Endodermal cell (in vitro differentiated cells): Measurements from ENCODE around the gene MMP11. TPM values are rescaled to one million over a fixed set of nuclear protein-coding genes. Genes with fewer than 3 reads are reported as not detected.

Experiments
- DNase-seq: peaks from one replicate; pipeline ENCODE4 v3.0.0-alpha.2; 2017
- H3K27ac ChIP-seq: 2 replicates; pipeline ENCODE4 v1.5.1; 2013; ENCODE audit warnings: mild to moderate bottlenecking, low read depth, low read length, moderate library complexity
- H3K27me3 ChIP-seq: 2 replicates; pipeline ENCODE4 v1.6.1; 2013; ENCODE audit warnings: mild to moderate bottlenecking, low read length, moderate library complexity; ENCODE audit not compliant: insufficient read depth, control insufficient read depth, poor library complexity, severe bottlenecking
- H3K36me3 ChIP-seq: 2 replicates; pipeline ENCODE4 v1.7.0; 2013; ENCODE audit warnings: mild to moderate bottlenecking, low read length, moderate library complexity; ENCODE audit not compliant: control insufficient read depth, insufficient read depth
- H3K4me1 ChIP-seq: one replicate; pipeline ENCODE4 v1.7.0; 2013; ENCODE audit warnings: low read length; ENCODE audit not compliant: control insufficient read depth, insufficient read depth
- H3K4me3 ChIP-seq: 2 replicates; pipeline ENCODE4 v1.5.1; 2013; ENCODE audit warnings: mild to moderate bottlenecking, low read length, moderate library complexity
- H3K9ac ChIP-seq: 2 replicates; pipeline ENCODE4 v1.6.1; 2013; ENCODE audit warnings: mild to moderate bottlenecking, low read length, moderate library complexity; ENCODE audit not compliant: poor library complexity, severe bottlenecking; ENCODE audit errors: extremely low read depth
- H3K9me3 ChIP-seq: 2 replicates; pipeline ENCODE4 v1.6.1; 2013; ENCODE audit warnings: mild to moderate bottlenecking, low read length, moderate library complexity; ENCODE audit not compliant: control insufficient read depth
- H3K27ac Mint-ChIP-seq: 2 replicates; pipeline ENCODE4 v1.8.0; 2020; ENCODE audit warnings: mixed read lengths
- H3K27me3 Mint-ChIP-seq: 2 replicates; pipeline ENCODE4 v1.8.0; 2021; ENCODE audit warnings: mild to moderate bottlenecking, mixed read lengths; ENCODE audit not compliant: insufficient read depth
- H3K36me3 Mint-ChIP-seq: 2 replicates; pipeline ENCODE4 v1.8.0; 2020; ENCODE audit warnings: low read depth, mixed read lengths
- H3K4me1 Mint-ChIP-seq: 2 replicates; pipeline ENCODE4 v1.8.0; 2020; ENCODE audit warnings: mixed read lengths
- H3K4me3 Mint-ChIP-seq: 2 replicates; pipeline ENCODE4 v1.8.0; 2020; ENCODE audit warnings: mild to moderate bottlenecking, moderate library complexity, mixed read lengths
- H3K9me3 Mint-ChIP-seq: 2 replicates; pipeline ENCODE4 v1.8.0; 2020; ENCODE audit warnings: mild to moderate bottlenecking, mixed read lengths
- CTCF ChIP-seq: fragments of 200-600 bp; sonication (generic); conservative IDR thresholded peaks from 2 replicates; pipeline ENCODE4 v1.5.0; 2021; ENCODE audit warnings: antibody characterized with exemption, mild to moderate bottlenecking
- WGBS, 2 experiments: methylation state at CpG; one replicate each; pipeline versions ENCODE4 v1.1.5 to v1.1.7; 2013; ENCODE audit warnings: missing lambda C conversion rate in 2 of 2, mixed read lengths in 1 of 2; ENCODE audit not compliant: insufficient coverage in 1 of 2, insufficient read length in 1 of 2; 5-methylcytosine and 5-hydroxymethylcytosine counted together
- total RNA-seq, 2 donors: library from RNA; stranded (reverse); fragmentation: NEBNext Ultra II Directional in 1 of 2; extraction: Animal tissue kit (Norgen Biotek cat#: 25700) in 1 of 2; gene quantifications; 2 replicates in 1 of 2; 3 replicates in 1 of 2; pipeline ENCODE4 v1.2.1, GENCODE V29; 2021

The MMP11 gene
- total RNA-seq, 2 donors from 2014 or later: 9.7 to 14.3 TPM

DNA sequence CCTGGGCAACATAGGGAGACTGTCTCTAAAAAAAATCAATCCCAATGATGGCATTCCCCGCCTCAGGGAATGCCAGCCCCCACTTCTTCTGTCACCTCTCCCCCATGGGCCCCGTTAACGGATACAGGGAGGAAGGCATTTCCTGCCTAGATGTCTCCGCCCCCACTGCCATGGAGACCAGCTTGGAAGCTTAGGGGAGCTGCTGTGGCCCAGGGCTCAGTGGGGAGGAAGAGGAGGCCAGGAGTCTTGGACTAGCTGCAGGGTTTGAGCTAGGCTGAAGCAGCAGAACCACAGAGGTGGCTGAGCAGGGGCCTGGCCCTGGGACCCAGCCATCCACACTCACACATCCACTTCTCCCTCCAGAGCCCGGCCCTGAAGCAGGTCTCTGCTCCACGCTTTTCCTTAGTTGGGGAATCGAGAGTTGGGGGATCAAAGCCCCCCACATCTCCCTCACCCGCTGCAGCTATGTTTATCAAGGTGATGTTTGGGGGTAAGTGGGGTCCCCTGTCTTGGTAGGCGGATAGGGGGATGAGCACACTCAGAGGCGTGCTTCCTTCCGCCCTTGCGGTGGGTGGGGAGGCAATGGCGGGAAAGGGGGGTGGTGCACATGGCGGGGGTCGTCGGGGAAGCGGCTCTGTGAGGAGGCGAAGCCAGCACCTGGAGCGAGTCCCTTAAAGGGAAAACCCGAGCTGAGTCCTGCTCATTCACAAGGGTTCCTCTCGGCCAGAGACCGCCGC is 9.6 kb upstream of the MMP11 start, which contains the start of gene C22orf15:
TSS of gene C22orf15 (plus strand) at position 149 of the 737 bp plus-strand sequence. CDS start at position 466, 317 bp downstream.
- no peak within 1 kb of the TSS for H3K27ac Mint-ChIP-seq
- DNase-seq: peak; percentile 81
- H3K4me1 ChIP-seq: no peaks in the 10 kb centered on the region
- peaks cover 12% of the 10 kb centered on the region for H3K27me3 Mint-ChIP-seq
- 82 to 86% methylated on average over 15 to 17 of the region's 23 CpGs for WGBS, 2 experiments
- H3K27ac ChIP-seq: peak within 1 kb of the TSS; percentile 18
- H3K36me3 ChIP-seq: peaks cover 4% of the 10 kb centered on the region
- H3K36me3 Mint-ChIP-seq: no peaks in the 10 kb centered on the region
- peaks cover 11% of the 10 kb centered on the region for H3K4me1 Mint-ChIP-seq
- no peaks in the 10 kb centered on the region for H3K27me3 ChIP-seq
- no peak for TF ChIP-seq CTCF
- H3K4me3 Mint-ChIP-seq: peak within 1 kb of the TSS; percentile 38
- H3K4me3 ChIP-seq: no peak within 1 kb of the TSS
- no peaks in the 10 kb centered on the region for H3K9me3 Mint-ChIP-seq
- no peaks in the 10 kb centered on the region for H3K9me3 ChIP-seq
- no peak within 1 kb of the TSS for H3K9ac ChIP-seq

DNA sequence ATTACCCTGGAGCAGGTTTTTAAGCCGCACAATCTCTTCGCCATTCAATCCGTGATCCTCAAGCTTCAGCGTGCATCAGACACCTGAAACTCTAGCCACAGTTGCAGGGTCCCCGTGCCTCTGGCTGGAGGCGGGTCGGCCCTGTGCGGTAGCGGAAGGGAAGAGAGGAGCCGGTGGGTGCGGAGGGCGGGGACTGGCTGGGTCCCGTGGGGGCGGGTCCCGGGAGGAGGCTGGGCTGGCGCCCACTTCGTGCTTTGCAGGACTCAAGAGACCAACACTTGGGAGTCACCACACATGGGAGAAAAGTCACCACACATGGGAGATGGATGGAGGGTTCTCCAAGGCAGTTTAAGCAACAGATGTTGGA is 9.1 kb upstream of the MMP11 start:
- H3K9me3 ChIP-seq: no peaks in the 10 kb centered on the region
- H3K27ac ChIP-seq: no peak overlapping the region
- no peak for TF ChIP-seq CTCF
- Mint-ChIP-seq H3K9me3 (no peaks in the 10 kb centered on the region), H3K4me3 (peak overlapping the region; percentile 38), H3K36me3 (no peaks in the 10 kb centered on the region), H3K4me1 (peaks cover 11% of the 10 kb centered on the region), H3K27ac (no peak overlapping the region), H3K27me3 (peaks cover 12% of the 10 kb centered on the region)
- no peaks in the 10 kb centered on the region for H3K4me1 ChIP-seq
- peaks cover 4% of the 10 kb centered on the region for H3K36me3 ChIP-seq
- H3K27me3 ChIP-seq: no peaks in the 10 kb centered on the region
- WGBS, 2 experiments: 59 to 66% methylated on average over 9 to 17 of the region's 17 CpGs
- H3K4me3 ChIP-seq: no peak overlapping the region
- H3K9ac ChIP-seq: no peak overlapping the region
- DNase-seq: peak; percentile 80

GRCh38 chr22:23763954-23764353 is 8.7 kb upstream of the MMP11 start:
- Histone ChIP-seq H3K9me3 (no peaks in the 10 kb centered on the region), H3K4me3 (no peak overlapping the region), H3K27ac (no peak overlapping the region), H3K4me1 (no peaks in the 10 kb centered on the region), H3K27me3 (no peaks in the 10 kb centered on the region), H3K9ac (no peak overlapping the region), H3K36me3 (peaks cover 4% of the 10 kb centered on the region)
- no peak for DNase-seq
- H3K27ac Mint-ChIP-seq: no peak overlapping the region
- TF ChIP-seq CTCF: no peak
- peak overlapping the region; percentile 38 for H3K4me3 Mint-ChIP-seq
- 88 to 92% methylated on average over 4 to 7 of the region's 7 CpGs for WGBS, 2 experiments
- no peaks in the 10 kb centered on the region for H3K36me3 Mint-ChIP-seq
- H3K27me3 Mint-ChIP-seq: peaks cover 14% of the 10 kb centered on the region
- H3K9me3 Mint-ChIP-seq: no peaks in the 10 kb centered on the region
- H3K4me1 Mint-ChIP-seq: peaks cover 11% of the 10 kb centered on the region
